Loucy (cell line): ENCODE measurements around the gene PFKFB3.

Experiments
- CTCF ChIP-seq: fragments of 200-600 bp; sonication (generic); conservative IDR thresholded peaks from 2 replicates; pipeline ENCODE4 v1.5.1; 2014; ENCODE audit warnings: mild to moderate bottlenecking, antibody characterized with exemption, low read length
- EZH2phosphoT487 ChIP-seq: fragments of 200-600 bp; IDR thresholded peaks from 2 replicates; pipeline ENCODE4 v1.6.1; 2018; ENCODE audit warnings: antibody characterized with exemption, mild to moderate bottlenecking, moderate library complexity, borderline replicate concordance

- TF ChIP-seq CTCF, result no peak
- no peak for TF ChIP-seq EZH2phosphoT487
These were observed 16.2 kb downstream of the PFKFB3 start for GRCh38 chr10:6218692-6219493.
